Esophagus muscularis mucosa (tissue), 3 donors: ENCODE measurements around the gene SGPP2.

ENCODE experiments used
- POLR2AphosphoS5 ChIP-seq, 2 donors: sonication (generic); formaldehyde crosslinking; IDR thresholded peaks; one replicate each; pipeline ENCODE4 v1.6.1; 2017; ENCODE audit warnings: antibody characterized with exemption in 2 of 2
- TF ChIP-seq, protein P1 (sequence below), 3 experiments: fragments of 200-600 bp in 2 of 3; fragments of 450-650 bp in 1 of 3; sonication (generic) in 2 of 3; IDR thresholded peaks; one replicate each; pipeline ENCODE4 v1.5.1; 2017 to 2019; ENCODE audit warnings: antibody characterized with exemption in 3 of 3, mild to moderate bottlenecking in 2 of 3, moderate library complexity in 1 of 3

GRCh38 chr2:222572264-222572721 is 147.9 kb downstream of the SGPP2 start:
- TF ChIP-seq, protein P1, sequence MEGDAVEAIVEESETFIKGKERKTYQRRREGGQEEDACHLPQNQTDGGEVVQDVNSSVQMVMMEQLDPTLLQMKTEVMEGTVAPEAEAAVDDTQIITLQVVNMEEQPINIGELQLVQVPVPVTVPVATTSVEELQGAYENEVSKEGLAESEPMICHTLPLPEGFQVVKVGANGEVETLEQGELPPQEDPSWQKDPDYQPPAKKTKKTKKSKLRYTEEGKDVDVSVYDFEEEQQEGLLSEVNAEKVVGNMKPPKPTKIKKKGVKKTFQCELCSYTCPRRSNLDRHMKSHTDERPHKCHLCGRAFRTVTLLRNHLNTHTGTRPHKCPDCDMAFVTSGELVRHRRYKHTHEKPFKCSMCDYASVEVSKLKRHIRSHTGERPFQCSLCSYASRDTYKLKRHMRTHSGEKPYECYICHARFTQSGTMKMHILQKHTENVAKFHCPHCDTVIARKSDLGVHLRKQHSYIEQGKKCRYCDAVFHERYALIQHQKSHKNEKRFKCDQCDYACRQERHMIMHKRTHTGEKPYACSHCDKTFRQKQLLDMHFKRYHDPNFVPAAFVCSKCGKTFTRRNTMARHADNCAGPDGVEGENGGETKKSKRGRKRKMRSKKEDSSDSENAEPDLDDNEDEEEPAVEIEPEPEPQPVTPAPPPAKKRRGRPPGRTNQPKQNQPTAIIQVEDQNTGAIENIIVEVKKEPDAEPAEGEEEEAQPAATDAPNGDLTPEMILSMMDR (IDR thresholded peaks at IDR 0.05) = no peak
- TF ChIP-seq POLR2AphosphoS5 (IDR thresholded peaks at IDR 0.05) = no peak
